Esophagus squamous epithelium (tissue), 5 donors: ENCODE data around the gene CNRIP1. TPM values are rescaled to one million over a fixed set of nuclear protein-coding genes. Genes with fewer than 3 reads are reported as not detected.
A peak's percentile ranks its signal among the peaks of the same experiment; 100 is the strongest.

Experiments used
- DNase-seq: peaks from one replicate; lab custom pipeline; 2025; lab: John Stamatoyannopoulos, UW
- H3K27ac ChIP-seq, 4 donors: fragments of 200-600 bp; sonication (generic); one replicate each; pipeline ENCODE4 v1.5.1; 2016 to 2019; ENCODE audit warnings: mild to moderate bottlenecking in 1 of 4
- H3K27me3 ChIP-seq, 4 donors: fragments of 200-600 bp; sonication (generic); 1 replicate in 3 of 4; 2 replicates in 1 of 4; pipeline versions ENCODE4 v1.5.1 to v1.6.0; 2017 to 2021; ENCODE audit warnings: antibody characterized with exemption in 1 of 4
- H3K36me3 ChIP-seq, 3 donors: fragments of 200-600 bp; sonication (generic); one replicate each; pipeline ENCODE4 v1.5.1; 2016 to 2019
- H3K4me1 ChIP-seq, 3 donors: fragments of 200-600 bp; sonication (generic); one replicate each; pipeline ENCODE4 v1.5.1; 2017 to 2019
- H3K4me3 ChIP-seq, 4 donors: fragments of 200-600 bp; sonication (generic); 1 replicate in 3 of 4; 2 replicates in 1 of 4; pipeline ENCODE4 v1.5.1; 2016 to 2019; ENCODE audit warnings: mild to moderate bottlenecking in 2 of 4, moderate library complexity in 1 of 4
- H3K9me3 ChIP-seq, 3 donors: fragments of 200-600 bp; sonication (generic); one replicate each; pipeline ENCODE4 v1.5.1; 2016 to 2019
- CTCF ChIP-seq, 6 experiments: fragments of 450-650 bp in 4 of 6; fragments of 200-600 bp in 2 of 6; sonication (generic) in 2 of 6; IDR thresholded peaks; one replicate each; pipeline ENCODE4 v1.5.1; 2016 to 2019; ENCODE audit warnings: antibody characterized with exemption in 6 of 6, mild to moderate bottlenecking in 4 of 6, moderate library complexity in 4 of 6
- POLR2A ChIP-seq, 4 donors: fragments of 450-650 bp; IDR thresholded peaks; one replicate each; pipeline ENCODE4 v1.6.1; 2017; ENCODE audit warnings: antibody characterized with exemption in 4 of 4, mild to moderate bottlenecking in 4 of 4, moderate library complexity in 3 of 4
- WGBS, 2 donors: methylation state at CpG; one replicate each; pipeline ENCODE4 v1.1.5; 2018; 5-methylcytosine and 5-hydroxymethylcytosine counted together
- intact Hi-C: fragments of 100-400 bp; cut with DNase I; formaldehyde crosslinking; loops from one replicate; pipeline ENCODE4 v1.15.0; 2022
- total RNA-seq, 4 donors: library from RNA; depleted of rRNA; stranded (reverse); fragments of >200 nt; gene quantifications; one replicate each; pipeline ENCODE4 v1.1.0, GENCODE V29; 2016
- donor health status: DM: yes; HTN: yes; CAD: no.

Gene CNRIP1
- total RNA-seq, 4 donors from 2014 or later: 0.61 to 21.4 (median 5.0) TPM

- DNase-seq: no peak
- Histone ChIP-seq H3K27ac (no peak overlapping the region), H3K4me1 (no peaks in the 10 kb centered on the region), H3K9me3 (no peaks in the 10 kb centered on the region), H3K36me3 (no peaks in the 10 kb centered on the region), H3K27me3 (peaks cover 0 to 17% (median 0%) of the 10 kb centered on the region in 4 donors), H3K4me3 (no peak overlapping the region)
- WGBS, 2 donors: 83 to 86% methylated on average over 6 to 8 of the region's 8 CpGs
- intact Hi-C loops: no loop called here
- TF ChIP-seq CTCF (IDR thresholded peaks at IDR 0.05) (no peak), POLR2A (IDR thresholded peaks at IDR 0.05) (no peak)
Observed at GRCh38 chr2:68333009-68333408, 13.3 kb upstream of the CNRIP1 start.

GRCh38 chr2:68330691-68331090 lies 10.9 kb upstream of the CNRIP1 start:
- Histone ChIP-seq H3K27me3 (peaks cover 0 to 25% (median 0%) of the 10 kb centered on the region in 4 donors), H3K9me3 (no peaks in the 10 kb centered on the region), H3K36me3 (no peaks in the 10 kb centered on the region), H3K4me1 (no peaks in the 10 kb centered on the region), H3K4me3 (no peak overlapping the region), H3K27ac (no peak overlapping the region)
- no peak for DNase-seq
- WGBS, 2 donors: 40 to 48% methylated on average over 2 of the region's 2 CpGs
- TF ChIP-seq POLR2A (IDR thresholded peaks at IDR 0.05): no peak
- TF ChIP-seq CTCF (IDR thresholded peaks at IDR 0.05): no peak
- intact Hi-C loops: no loop called here

- Histone ChIP-seq H3K27ac (no peak overlapping the region), H3K4me1 (no peaks in the 10 kb centered on the region), H3K36me3 (no peaks in the 10 kb centered on the region), H3K4me3 (no peak overlapping the region), H3K9me3 (no peaks in the 10 kb centered on the region), H3K27me3 (peaks cover 0 to 34% (median 0%) of the 10 kb centered on the region in 4 donors)
- intact Hi-C loops: no loop called here
- DNase-seq: no peak
- WGBS, 2 donors: 50 to 65% methylated on average over 3 to 5 of the region's 5 CpGs
- no peak for TF ChIP-seq CTCF (IDR thresholded peaks at IDR 0.05)
- TF ChIP-seq POLR2A (IDR thresholded peaks at IDR 0.05): no peak
Observed at GRCh38 chr2:68328901-68329300, 9.2 kb upstream of the CNRIP1 start.

- TF ChIP-seq CTCF (IDR thresholded peaks at IDR 0.05) (no peak), POLR2A (IDR thresholded peaks at IDR 0.05) (no peak)
- DNase-seq: no peak
- WGBS, 2 donors: 71 to 77% methylated on average over 3 of the region's 3 CpGs
- no peaks in the 10 kb centered on the region for H3K9me3 ChIP-seq
- peaks cover 3 to 6% (median 4%) of the 10 kb centered on the region in 3 donors for H3K4me1 ChIP-seq
- intact Hi-C loops: no loop called here
- no peak overlapping the region for H3K4me3 ChIP-seq
- peaks cover 0 to 40% (median 0%) of the 10 kb centered on the region in 4 donors for H3K27me3 ChIP-seq
- no peaks in the 10 kb centered on the region for H3K36me3 ChIP-seq
- no peak overlapping the region for H3K27ac ChIP-seq
Observed at GRCh38 chr2:68325056-68325455, 5.3 kb upstream of the CNRIP1 start.

GRCh38 chr2:68320118-68320641 lies 431 bp upstream of the CNRIP1 start:
- H3K27me3 ChIP-seq: peaks cover 0 to 50% (median 0%) of the 10 kb centered on the region in 4 donors
- H3K4me3 ChIP-seq: peak overlapping the region; percentile 49 to 86 (median 66)
- no peak for DNase-seq
- H3K4me1 ChIP-seq: peaks cover 8 to 31% (median 11%) of the 10 kb centered on the region in 3 donors
- H3K27ac ChIP-seq: peak overlapping the region; percentile 82 to 97 (median 92)
- TF ChIP-seq POLR2A (IDR thresholded peaks at IDR 0.05) (no peak), CTCF (IDR thresholded peaks at IDR 0.05) (no peak)
- H3K36me3 ChIP-seq: no peaks in the 10 kb centered on the region
- intact Hi-C loops: no loop called here
- 7 to 15% methylated on average over 11 of the region's 11 CpGs for WGBS, 2 donors
- H3K9me3 ChIP-seq: no peaks in the 10 kb centered on the region
